ENCODE data around the gene GNAL. TPM values are rescaled to one million over a fixed set of nuclear protein-coding genes. Genes with fewer than 3 reads are reported as not detected.

GNAL gene
- 0.66 and 3.5 TPM in 2 replicates for total RNA-seq

DNA sequence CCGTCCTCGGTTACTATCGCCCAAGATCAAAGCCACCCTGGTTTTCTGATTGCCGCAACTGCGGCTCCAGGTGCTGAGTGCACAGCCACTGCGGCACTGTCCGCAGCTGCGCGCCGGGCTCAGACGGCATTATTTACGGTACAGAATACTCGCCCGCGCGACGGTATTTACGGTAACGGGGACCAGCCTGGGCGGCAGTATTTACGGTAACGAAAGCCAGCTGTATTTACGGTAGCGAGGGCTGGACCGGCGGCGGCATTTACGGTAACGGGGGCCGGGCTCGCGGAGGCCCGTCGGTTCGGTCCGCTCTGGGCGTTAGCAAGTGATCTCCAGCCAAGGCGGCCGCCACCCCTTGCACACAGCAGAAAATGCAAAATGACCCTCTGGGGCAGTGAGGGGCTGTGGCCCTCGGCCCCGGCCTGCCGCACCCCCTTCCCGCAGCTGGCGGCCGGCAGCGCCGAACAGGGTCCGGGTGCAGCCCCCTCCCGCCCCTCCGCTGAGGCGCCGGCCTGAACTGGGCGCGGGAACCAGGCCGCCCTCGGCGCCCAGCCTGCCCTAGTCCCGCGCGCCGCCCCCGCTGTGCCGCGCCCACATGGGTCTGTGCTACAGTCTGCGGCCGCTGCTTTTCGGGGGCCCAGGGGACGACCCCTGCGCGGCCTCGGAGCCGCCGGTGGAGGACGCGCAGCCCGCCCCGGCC, at the start of gene GNAL:
Gene GNAL, plus strand, starts transcription at position 293 of the 697 bp plus-strand sequence. Its CDS starts 300 bp downstream, at position 593.

DNA sequence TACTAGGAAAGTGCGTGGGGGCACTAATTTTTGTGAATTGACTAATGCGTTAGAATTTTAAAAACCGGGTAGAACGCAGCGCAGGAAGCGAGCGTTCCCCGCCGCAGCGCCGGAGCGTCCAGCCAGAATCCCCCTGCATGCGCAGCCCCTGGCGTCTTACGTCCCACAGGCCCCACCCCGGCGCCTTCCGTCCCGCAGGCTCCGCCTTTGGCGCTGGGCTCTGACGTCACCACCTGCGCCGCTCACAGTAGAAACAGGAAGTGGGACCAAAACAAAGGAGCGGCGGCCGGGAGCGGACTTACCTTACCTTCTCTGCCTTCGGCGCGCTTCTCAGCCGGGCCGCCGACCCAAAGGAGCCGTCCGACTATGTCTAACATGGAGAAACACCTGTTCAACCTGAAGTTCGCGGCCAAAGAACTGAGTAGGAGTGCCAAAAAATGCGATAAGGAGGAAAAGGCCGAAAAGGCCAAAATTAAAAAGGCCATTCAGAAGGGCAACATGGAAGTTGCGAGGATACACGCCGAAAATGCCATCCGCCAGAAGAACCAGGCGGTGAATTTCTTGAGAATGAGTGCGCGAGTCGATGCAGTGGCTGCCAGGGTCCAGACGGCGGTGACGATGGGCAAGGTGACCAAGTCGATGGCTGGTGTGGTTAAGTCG, 162.2 kb downstream of the GNAL start, which contains the start of gene CHMP1B:
Gene CHMP1B, plus strand, starts transcription at position 268 of the 660 bp plus-strand sequence. Its CDS starts 99 bp downstream, at position 367.

DNA sequence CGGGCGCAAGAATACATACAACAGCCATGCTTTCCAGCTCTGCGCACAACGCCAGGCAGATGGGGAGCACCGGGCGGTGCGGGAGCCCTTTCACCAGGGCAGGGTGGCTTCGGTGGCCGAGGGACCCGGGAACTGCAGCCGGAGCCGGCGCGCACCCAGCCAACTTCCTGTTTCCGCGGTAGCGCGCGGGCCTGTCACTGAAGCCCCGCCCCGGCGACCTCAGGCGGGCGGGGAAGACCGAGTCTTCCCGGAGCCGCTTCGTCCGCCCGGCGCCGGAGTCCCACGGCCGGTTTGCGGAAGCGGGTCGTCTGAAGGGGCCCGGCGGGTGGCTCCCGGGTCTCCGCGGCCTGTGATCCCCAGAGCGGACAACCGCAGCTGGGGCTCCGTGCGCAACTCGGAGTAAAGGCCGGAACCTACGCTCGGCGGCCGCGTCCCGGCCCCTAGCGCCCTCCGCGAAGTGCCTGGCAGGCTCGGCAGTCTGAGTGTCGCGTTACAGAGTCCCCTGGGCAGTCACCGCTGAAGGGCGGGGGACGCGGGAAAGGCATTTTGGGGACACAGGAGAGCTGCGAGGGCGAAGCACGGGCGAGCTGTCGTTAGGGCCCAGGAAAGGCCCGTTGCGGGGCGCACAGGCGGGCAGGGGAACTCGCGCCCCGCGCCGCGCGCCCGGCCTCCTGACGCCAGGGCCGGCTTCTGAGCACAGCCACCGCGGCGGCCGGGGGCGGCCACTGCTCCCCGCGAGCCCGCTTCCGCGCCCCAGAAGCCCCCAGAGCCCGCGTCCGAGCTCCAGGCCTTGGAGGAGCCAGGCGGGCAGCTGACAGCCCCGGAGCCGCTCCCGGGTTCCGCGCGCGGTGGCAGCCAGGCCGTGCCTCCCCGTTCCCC, 219.4 kb downstream of the GNAL start, which contains the start of gene MPPE1:
Gene MPPE1, minus strand, starts transcription at position 136 of the 879 bp plus-strand sequence. CDS start 11,053 bp downstream, outside the sequence.

Other genes starting within 250 kb of the GNAL start
- not detected in 2 replicates for gene SLC35G4, start 79.7 kb upstream of the GNAL start, total RNA-seq
- gene CHMP1B, start 162.1 kb downstream of the GNAL start, total RNA-seq, result 43.7 and 44.4 TPM in 2 replicates
- 17.6 TPM in 2 replicates for gene MPPE1, start 219.1 kb downstream of the GNAL start, total RNA-seq

Measured in thoracic aorta endothelial cell (primary cell).